ENCODE measurements around the gene POLL.

DNA sequence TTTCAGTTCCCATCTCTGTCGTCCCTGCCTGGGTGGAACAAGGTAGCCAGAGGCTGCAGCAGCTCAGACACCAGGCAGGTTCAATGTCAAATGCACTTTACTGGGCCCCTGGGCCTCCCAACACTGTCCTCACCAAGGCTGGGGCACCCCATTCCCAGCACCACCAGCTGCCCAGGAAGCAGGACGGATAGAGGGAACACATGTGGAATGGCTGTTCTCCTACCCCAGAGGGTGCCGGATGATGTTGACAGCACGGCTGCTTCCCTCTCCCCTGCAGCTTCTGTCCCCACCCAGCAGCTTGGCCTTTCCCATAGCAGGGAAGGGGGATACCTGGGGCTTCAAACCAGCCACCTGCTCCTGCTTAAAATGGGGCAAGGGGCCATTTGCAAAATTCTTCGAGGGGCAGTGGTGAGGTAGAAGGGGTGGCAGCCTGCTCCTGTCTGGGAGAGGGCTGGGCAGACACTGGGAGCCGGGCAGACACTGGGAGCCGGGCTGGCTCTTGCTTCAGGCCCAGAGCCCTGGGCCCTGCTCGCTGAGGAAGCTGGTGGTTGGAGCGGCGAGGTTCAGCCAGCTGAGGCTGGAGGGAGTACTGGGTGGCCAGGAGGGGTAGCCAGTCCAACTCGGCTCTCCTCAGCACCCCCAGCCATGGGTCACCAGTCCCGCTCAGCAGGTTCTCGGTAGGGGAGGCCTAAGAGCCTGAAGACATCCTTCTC lies 9.1 kb downstream of the POLL start:
- no peak for TF ChIP-seq EP300 (IDR thresholded peaks at IDR 0.05)
- no peak for TF ChIP-seq POLR2A (IDR thresholded peaks at IDR 0.05; ENCODE audit: low read depth)
- TF ChIP-seq, protein P1, sequence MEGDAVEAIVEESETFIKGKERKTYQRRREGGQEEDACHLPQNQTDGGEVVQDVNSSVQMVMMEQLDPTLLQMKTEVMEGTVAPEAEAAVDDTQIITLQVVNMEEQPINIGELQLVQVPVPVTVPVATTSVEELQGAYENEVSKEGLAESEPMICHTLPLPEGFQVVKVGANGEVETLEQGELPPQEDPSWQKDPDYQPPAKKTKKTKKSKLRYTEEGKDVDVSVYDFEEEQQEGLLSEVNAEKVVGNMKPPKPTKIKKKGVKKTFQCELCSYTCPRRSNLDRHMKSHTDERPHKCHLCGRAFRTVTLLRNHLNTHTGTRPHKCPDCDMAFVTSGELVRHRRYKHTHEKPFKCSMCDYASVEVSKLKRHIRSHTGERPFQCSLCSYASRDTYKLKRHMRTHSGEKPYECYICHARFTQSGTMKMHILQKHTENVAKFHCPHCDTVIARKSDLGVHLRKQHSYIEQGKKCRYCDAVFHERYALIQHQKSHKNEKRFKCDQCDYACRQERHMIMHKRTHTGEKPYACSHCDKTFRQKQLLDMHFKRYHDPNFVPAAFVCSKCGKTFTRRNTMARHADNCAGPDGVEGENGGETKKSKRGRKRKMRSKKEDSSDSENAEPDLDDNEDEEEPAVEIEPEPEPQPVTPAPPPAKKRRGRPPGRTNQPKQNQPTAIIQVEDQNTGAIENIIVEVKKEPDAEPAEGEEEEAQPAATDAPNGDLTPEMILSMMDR (IDR thresholded peaks at IDR 0.05): no peak
- no peak for TF ChIP-seq POLR2AphosphoS5 (IDR thresholded peaks at IDR 0.05)
